ENCODE results near the gene SPI1. TPM values are rescaled to one million over a fixed set of nuclear protein-coding genes. Genes with fewer than 3 reads are reported as not detected.
"Not testable (repeated sequence)": the region's sequence is repeated elsewhere in the genome, so short reads cannot be mapped to it uniquely, and the experiment has no call there.

Gene SPI1
- total RNA-seq, 1 donor from 2014 or later = not detected

DNA sequence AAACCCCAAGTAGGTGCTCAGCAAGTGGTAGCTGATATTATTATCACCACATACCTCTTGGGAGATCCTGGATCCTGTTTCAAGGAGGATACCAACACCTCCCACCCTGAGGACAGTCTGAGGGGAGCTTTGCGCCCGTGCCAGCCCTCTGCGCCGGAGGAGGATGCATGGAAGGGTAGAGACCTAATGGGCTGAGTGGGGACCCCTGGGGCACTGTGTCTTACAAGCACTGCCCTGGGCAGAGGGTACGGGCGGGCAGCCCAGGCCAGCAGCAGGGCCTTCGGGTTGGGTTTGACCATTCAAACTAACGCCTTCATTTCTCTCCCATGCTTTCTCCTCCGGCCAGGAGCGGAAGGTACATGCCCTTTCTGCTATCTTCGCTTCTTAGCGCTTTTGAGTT lies 52.1 kb downstream of the SPI1 start:
- peaks cover 9% of the 10 kb centered on the region for H3K36me3 Mint-ChIP-seq (ENCODE audit: insufficient read depth)
- no peak for DNase-seq (ENCODE audit: low spot score, unreplicated experiment)
- H3K4me1 Mint-ChIP-seq (ENCODE audit: low read depth) = no peaks in the 10 kb centered on the region
- no peak overlapping the region for H3K27ac Mint-ChIP-seq
- TF ChIP-seq, protein P1, sequence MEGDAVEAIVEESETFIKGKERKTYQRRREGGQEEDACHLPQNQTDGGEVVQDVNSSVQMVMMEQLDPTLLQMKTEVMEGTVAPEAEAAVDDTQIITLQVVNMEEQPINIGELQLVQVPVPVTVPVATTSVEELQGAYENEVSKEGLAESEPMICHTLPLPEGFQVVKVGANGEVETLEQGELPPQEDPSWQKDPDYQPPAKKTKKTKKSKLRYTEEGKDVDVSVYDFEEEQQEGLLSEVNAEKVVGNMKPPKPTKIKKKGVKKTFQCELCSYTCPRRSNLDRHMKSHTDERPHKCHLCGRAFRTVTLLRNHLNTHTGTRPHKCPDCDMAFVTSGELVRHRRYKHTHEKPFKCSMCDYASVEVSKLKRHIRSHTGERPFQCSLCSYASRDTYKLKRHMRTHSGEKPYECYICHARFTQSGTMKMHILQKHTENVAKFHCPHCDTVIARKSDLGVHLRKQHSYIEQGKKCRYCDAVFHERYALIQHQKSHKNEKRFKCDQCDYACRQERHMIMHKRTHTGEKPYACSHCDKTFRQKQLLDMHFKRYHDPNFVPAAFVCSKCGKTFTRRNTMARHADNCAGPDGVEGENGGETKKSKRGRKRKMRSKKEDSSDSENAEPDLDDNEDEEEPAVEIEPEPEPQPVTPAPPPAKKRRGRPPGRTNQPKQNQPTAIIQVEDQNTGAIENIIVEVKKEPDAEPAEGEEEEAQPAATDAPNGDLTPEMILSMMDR (IDR thresholded peaks at IDR 0.05; ENCODE audit: unreplicated experiment) = no peak
- no peaks in the 10 kb centered on the region for H3K27me3 Mint-ChIP-seq
- no peaks in the 10 kb centered on the region for H3K9me3 Mint-ChIP-seq (ENCODE audit: low read depth)
- no peak overlapping the region for H3K4me3 Mint-ChIP-seq (ENCODE audit: low read depth)

DNA sequence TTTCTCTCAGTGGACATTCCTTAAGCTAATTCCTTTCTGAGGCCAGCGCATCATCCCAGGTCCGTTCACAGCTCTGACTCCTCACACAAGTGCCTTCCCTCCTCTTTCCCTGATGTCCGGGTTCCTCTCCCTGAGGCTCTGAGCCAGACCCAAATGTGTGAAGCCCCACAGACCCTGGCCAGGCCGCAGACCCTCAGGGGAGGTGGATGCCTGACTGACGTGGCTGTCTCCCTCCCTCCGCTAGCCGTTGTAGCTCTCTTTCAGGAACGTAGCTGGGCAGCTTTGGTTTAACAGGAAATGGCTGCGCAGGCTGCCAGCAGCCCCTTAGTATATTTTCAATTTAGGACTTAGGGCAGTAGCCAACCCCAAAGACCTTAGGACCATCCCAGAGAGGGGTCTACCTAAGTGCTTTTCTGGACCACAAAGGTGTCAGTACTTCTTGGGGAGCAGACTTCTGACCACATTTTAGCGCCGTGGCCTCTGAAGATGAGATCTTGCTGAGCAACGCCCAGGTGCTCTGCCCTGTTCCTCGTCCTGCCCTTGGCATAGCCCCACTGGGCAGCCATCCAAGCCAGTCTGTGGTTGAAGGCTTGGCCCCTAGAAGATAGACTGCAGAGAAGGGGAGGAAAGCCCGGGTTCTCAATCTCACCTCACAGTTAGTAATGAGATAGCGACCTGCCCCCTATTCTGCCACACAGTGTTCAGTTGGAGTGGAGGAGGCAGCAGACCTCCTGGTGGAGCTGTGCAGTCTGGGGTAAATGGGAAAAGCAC lies 52.9 kb downstream of the SPI1 start:
- no peak for DNase-seq (ENCODE audit: low spot score, unreplicated experiment)
- Mint-ChIP-seq H3K36me3 (ENCODE audit: insufficient read depth) (peaks cover 9% of the 10 kb centered on the region), H3K27ac (no peak overlapping the region), H3K27me3 (no peaks in the 10 kb centered on the region), H3K9me3 (ENCODE audit: low read depth) (no peaks in the 10 kb centered on the region), H3K4me3 (ENCODE audit: low read depth) (no peak overlapping the region), H3K4me1 (ENCODE audit: low read depth) (no peaks in the 10 kb centered on the region)
- TF ChIP-seq, protein P1 (IDR thresholded peaks at IDR 0.05; ENCODE audit: unreplicated experiment) = no peak

DNA sequence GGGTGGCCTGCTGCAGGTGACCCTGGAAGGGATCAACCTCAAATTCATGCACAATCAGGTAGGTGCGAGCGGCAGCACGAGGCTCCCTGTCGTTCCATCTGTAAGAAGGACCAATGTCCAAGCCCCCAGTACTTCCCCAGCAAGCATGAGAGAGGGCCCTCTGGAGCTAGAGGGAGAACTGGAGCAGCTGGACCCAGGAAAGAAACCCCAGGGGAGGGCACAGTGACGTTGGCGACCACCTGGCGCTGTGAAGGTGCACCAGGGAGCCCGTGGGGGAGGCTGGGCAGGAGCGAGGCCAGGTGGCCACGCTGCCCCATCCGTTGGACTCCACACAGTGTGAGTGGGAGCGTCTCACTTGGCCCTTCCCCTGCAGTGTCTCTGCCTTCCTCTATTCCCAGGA lies 53.8 kb downstream of the SPI1 start:
- no peak for DNase-seq (ENCODE audit: low spot score, unreplicated experiment)
- no peak overlapping the region for H3K27ac Mint-ChIP-seq
- peaks cover 9% of the 10 kb centered on the region for H3K36me3 Mint-ChIP-seq (ENCODE audit: insufficient read depth)
- TF ChIP-seq, protein P1 (IDR thresholded peaks at IDR 0.05; ENCODE audit: unreplicated experiment) = no peak
- no peaks in the 10 kb centered on the region for H3K27me3 Mint-ChIP-seq
- H3K4me1 Mint-ChIP-seq (ENCODE audit: low read depth) = no peaks in the 10 kb centered on the region
- no peaks in the 10 kb centered on the region for H3K9me3 Mint-ChIP-seq (ENCODE audit: low read depth)
- H3K4me3 Mint-ChIP-seq (ENCODE audit: low read depth) = no peak overlapping the region

DNA sequence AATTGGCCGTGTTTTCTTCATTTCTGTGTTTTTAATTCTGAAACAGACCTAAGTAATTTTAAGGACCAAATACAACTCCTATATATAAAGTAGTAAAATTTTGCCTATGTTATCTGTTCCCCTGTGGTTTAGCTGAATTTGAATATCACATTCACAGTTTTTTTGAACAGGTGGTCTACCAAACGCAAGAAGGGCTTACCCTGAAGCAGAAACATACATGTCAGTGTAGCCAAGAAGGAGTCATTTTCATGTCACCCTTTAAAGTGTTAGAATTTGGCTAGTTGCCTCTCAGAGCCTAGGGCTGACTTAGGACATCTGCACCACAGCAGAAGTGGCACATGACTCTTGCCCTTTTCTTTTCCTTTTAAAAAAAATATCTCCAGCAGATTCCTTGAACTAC lies 60.2 kb downstream of the SPI1 start:
- Mint-ChIP-seq H3K4me1 (ENCODE audit: low read depth) (no peaks in the 10 kb centered on the region), H3K27ac (no peak overlapping the region), H3K36me3 (ENCODE audit: insufficient read depth) (peaks cover 10% of the 10 kb centered on the region), H3K27me3 (no peaks in the 10 kb centered on the region), H3K9me3 (ENCODE audit: low read depth) (no peaks in the 10 kb centered on the region), H3K4me3 (ENCODE audit: low read depth) (no peak overlapping the region)
- TF ChIP-seq, protein P1 (IDR thresholded peaks at IDR 0.05; ENCODE audit: unreplicated experiment) = no peak
- DNase-seq (ENCODE audit: low spot score, unreplicated experiment) = no peak

DNA sequence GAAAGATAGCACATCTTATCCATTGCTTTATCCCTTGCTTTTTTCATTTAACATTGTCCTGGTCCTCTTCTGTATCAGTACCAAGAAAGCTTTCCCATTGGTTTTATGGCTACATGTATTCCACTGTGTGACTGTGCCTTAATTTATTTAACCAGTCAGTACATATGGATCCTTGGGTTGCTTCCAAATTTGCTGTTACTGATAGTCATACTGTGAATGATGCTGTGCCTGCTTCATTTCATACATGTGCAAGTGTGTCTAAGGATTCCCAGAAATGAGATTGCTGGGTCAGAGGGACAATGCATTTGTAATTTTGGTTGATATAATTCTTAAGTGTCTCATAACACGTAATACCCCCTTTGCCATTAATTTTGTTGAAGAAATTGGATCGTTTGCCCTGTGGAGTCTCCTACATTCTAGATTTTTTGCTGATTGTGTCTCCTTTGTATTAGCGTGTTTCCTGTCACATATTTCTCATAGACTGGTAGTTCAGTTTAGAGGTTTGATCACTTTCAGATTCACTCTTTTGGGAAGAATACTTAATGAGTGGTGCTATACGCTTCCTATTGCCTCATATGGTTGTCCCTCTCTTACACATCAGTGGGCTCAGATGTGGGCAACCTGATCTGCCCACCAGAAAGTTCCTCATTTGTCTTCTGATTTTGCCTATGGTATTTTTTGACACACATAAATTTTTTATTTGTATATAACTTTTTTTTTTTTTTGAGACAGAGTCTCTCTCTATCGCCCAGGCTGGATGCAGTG lies 61.1 kb downstream of the SPI1 start:
- no peak for DNase-seq (ENCODE audit: low spot score, unreplicated experiment)
- Mint-ChIP-seq H3K4me1 (ENCODE audit: low read depth) (no peaks in the 10 kb centered on the region), H3K4me3 (ENCODE audit: low read depth) (no peak overlapping the region), H3K9me3 (ENCODE audit: low read depth) (no peaks in the 10 kb centered on the region), H3K27ac (no peak overlapping the region), H3K27me3 (no peaks in the 10 kb centered on the region), H3K36me3 (ENCODE audit: insufficient read depth) (peaks cover 9% of the 10 kb centered on the region)
- TF ChIP-seq, protein P1 (IDR thresholded peaks at IDR 0.05; ENCODE audit: unreplicated experiment) = no peak

DNA sequence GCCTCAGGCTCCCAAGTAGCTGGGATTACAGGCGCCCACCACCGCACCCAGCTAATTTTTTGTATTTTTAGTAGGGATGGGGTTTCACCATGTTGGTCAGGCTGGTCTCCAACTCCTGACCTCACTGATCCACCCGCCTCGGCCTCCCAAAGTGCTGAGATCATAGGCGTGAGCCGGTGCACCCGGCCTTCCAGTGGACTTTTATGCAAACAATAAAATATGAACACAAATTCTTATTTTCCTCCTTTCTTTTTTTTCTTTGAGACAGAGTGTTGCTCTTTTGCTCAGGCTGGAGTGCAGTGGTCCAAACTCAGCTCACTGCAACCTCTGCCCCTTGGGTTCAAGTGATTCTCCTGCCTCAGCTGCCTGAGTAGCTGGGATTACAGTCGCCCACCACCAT lies 61.8 kb downstream of the SPI1 start:
- not testable (repeated sequence) for H3K9me3 Mint-ChIP-seq (ENCODE audit: low read depth); H3K27ac Mint-ChIP-seq; H3K36me3 Mint-ChIP-seq (ENCODE audit: insufficient read depth); H3K4me1 Mint-ChIP-seq (ENCODE audit: low read depth); H3K27me3 Mint-ChIP-seq; H3K4me3 Mint-ChIP-seq (ENCODE audit: low read depth); DNase-seq (ENCODE audit: low spot score, unreplicated experiment)
